ENCODE data around the gene LRRC56.

Gene LRRC56

DNA sequence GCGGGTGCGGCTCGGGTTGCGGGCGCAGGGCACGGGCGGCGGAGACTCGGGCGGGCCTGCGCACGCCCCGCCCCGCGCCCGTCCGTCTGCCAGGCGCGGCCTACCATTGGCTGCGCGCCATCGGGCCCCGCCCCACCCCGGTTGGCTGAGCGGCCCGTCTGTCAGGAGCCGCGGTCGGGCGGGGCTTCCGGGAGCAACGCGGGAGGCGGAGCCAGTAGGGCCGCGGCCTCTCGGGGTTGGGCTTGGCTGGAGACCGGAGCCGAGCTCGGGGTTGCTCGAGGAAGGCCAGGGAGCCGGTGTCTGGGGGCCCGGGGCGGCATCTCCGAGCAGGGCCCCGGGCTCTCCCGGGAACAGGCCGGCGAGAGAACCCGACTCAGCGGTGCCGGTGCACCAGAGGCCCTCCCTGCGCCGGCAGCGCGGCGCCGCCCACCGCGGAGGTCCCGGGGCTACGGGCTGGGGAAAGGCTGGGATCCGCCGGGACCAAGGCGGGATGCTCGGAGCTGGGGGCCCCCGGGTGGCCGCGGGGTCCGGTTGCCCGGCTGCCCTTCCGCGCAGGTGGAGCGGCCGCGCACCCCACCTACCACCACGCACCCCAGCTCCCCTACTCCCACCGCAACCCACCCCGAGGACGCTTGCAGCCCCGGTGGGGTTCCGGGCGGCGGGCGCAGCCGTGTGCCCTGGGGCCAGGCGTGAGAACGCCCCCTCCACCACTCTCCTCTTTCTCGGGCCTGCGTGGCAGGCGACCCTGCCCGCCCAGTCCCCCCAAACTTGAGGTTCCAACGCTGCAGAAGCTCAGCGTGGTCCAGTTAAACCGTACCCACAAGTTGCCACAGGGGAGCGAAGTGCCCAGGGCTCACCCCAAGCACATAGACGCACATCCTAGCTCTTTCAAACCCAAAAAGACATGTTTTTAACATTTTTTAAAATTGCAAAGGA lies 1.5 kb upstream of the LRRC56 start, which contains the start of gene HRAS:
Gene HRAS (minus strand): TSS at position 58 of the 936 bp plus-strand sequence.
- Histone ChIP-seq H3K4me3 (replicated peaks; ENCODE audit: insufficient read depth, low read length) (peak within 1 kb of the TSS; percentile 84), H3K27me3 (ENCODE audit: insufficient read depth, poor library complexity, severe bottlenecking) (no peaks in the 10 kb centered on the region), H3K27ac (replicated peaks) (peak within 1 kb of the TSS; percentile 57)
- peak; percentile 88 to 91 for DNase-seq (ENCODE audit: low read depth in 1 of 2, low spot score in 1 of 2)
- TF ChIP-seq GABPA (IDR thresholded peaks at IDR 0.05; ENCODE audit: low read depth) = peak; percentile 71
- no peak for TF ChIP-seq SPI1 (IDR thresholded peaks at IDR 0.05; ENCODE audit: borderline replicate concordance, low read depth)
- TF ChIP-seq, protein P1, sequence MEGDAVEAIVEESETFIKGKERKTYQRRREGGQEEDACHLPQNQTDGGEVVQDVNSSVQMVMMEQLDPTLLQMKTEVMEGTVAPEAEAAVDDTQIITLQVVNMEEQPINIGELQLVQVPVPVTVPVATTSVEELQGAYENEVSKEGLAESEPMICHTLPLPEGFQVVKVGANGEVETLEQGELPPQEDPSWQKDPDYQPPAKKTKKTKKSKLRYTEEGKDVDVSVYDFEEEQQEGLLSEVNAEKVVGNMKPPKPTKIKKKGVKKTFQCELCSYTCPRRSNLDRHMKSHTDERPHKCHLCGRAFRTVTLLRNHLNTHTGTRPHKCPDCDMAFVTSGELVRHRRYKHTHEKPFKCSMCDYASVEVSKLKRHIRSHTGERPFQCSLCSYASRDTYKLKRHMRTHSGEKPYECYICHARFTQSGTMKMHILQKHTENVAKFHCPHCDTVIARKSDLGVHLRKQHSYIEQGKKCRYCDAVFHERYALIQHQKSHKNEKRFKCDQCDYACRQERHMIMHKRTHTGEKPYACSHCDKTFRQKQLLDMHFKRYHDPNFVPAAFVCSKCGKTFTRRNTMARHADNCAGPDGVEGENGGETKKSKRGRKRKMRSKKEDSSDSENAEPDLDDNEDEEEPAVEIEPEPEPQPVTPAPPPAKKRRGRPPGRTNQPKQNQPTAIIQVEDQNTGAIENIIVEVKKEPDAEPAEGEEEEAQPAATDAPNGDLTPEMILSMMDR (IDR thresholded peaks at IDR 0.05; ENCODE audit: insufficient read depth, low read length) = no peak
- peak; percentile 15; the same call in 1 of the 2 replicates for TF ChIP-seq POLR2AphosphoS5 (IDR thresholded peaks at IDR 0.05; ENCODE audit: low read depth)
- TF ChIP-seq, protein P2, sequence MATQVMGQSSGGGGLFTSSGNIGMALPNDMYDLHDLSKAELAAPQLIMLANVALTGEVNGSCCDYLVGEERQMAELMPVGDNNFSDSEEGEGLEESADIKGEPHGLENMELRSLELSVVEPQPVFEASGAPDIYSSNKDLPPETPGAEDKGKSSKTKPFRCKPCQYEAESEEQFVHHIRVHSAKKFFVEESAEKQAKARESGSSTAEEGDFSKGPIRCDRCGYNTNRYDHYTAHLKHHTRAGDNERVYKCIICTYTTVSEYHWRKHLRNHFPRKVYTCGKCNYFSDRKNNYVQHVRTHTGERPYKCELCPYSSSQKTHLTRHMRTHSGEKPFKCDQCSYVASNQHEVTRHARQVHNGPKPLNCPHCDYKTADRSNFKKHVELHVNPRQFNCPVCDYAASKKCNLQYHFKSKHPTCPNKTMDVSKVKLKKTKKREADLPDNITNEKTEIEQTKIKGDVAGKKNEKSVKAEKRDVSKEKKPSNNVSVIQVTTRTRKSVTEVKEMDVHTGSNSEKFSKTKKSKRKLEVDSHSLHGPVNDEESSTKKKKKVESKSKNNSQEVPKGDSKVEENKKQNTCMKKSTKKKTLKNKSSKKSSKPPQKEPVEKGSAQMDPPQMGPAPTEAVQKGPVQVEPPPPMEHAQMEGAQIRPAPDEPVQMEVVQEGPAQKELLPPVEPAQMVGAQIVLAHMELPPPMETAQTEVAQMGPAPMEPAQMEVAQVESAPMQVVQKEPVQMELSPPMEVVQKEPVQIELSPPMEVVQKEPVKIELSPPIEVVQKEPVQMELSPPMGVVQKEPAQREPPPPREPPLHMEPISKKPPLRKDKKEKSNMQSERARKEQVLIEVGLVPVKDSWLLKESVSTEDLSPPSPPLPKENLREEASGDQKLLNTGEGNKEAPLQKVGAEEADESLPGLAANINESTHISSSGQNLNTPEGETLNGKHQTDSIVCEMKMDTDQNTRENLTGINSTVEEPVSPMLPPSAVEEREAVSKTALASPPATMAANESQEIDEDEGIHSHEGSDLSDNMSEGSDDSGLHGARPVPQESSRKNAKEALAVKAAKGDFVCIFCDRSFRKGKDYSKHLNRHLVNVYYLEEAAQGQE (IDR thresholded peaks at IDR 0.05; ENCODE audit: insufficient replicate concordance, low read depth) = no peak

DNA sequence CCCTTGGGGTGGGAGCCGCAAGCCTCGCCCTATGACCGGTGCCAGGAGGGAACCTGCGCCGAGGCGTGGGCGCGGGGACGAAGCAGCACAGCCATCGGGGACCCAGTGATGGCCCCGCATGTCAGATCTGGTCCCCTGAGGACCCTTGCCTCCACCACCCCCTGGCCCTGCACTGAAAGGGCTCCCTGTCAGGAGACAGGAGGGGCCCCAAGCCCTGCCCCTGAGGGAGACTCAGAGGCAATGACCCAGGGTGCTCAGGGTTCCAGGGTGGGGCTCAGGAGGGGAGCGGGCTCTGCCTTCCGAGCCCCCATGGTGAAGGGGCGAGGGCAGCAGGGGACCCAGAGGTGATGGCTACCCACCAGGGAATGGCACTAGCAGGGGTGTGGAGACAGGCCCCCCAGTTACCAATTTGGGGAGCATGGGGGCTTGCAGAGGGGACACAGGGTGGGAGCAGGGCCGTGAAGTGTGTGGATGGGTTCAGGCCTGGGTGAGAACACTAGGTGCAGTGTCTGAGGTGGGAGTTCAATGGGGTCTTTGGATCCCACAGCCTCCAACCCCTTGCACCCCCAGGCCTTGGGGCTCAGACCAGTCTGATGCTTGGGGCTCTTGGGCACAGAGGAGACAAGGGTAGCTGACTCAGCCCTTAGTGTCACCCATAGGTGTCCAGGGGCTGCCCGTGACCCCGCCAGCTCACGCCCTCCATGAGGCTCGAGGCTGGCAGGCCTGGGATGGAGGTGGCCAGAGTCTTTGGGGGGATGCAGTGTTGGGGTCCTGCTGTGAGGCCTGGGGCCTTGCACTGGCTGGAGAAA lies 499 bp downstream of the LRRC56 start:
- H3K27ac ChIP-seq (replicated peaks) = peak overlapping the region; percentile 33
- 0 out of 2 replicates have a peak overlapping the region, but pooled peaks have one; percentile 12 for H3K4me3 ChIP-seq (replicated peaks; ENCODE audit: insufficient read depth, low read length)
- DNase-seq (ENCODE audit: low read depth in 1 of 2, low spot score in 1 of 2) = no peak
- no peaks in the 10 kb centered on the region for H3K27me3 ChIP-seq (ENCODE audit: insufficient read depth, poor library complexity, severe bottlenecking)
- TF ChIP-seq POLR2AphosphoS5 (IDR thresholded peaks at IDR 0.05; ENCODE audit: low read depth) = no peak
- TF ChIP-seq SPI1 (IDR thresholded peaks at IDR 0.05; ENCODE audit: borderline replicate concordance, low read depth) = no peak
- TF ChIP-seq, protein P2 (IDR thresholded peaks at IDR 0.05; ENCODE audit: insufficient replicate concordance, low read depth) = no peak
- no peak for TF ChIP-seq GABPA (IDR thresholded peaks at IDR 0.05; ENCODE audit: low read depth)
- TF ChIP-seq, protein P1 (IDR thresholded peaks at IDR 0.05; ENCODE audit: insufficient read depth, low read length) = no peak

DNA sequence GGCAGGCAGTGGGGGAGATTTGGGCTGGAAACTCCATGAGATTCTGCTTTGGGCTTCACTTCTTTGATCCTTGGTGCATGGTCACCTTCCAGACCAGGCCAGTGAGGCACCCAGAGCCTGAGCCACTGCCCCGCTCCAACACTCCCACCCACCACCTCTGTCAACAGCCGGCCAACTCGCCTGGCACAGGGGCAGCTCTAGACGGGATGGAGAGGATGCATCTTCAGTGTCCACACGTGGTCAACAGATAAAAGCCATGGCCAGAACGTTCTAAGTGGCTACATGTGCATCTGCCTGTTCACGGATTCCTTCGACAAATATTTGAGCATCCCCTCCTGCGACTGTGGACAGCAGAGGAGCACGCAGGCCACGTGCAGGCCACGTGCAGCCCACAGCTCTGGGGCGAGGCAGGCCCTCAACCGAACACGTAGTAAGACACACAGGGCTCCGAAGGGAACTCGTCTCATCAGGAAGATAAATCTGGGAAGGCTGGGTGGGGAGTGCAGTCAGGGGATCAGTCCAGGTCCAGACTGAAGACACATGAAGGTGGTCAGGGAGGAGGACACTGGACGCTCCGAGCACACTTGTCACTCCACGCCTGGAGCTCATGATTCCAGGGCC lies 1.2 kb downstream of the LRRC56 start:
- DNase-seq (ENCODE audit: low read depth in 1 of 2, low spot score in 1 of 2) = no peak
- H3K27me3 ChIP-seq (ENCODE audit: insufficient read depth, poor library complexity, severe bottlenecking) = no peaks in the 10 kb centered on the region
- H3K4me3 ChIP-seq (replicated peaks; ENCODE audit: insufficient read depth, low read length) = no peak overlapping the region
- TF ChIP-seq, protein P1 (IDR thresholded peaks at IDR 0.05; ENCODE audit: insufficient read depth, low read length) = no peak
- TF ChIP-seq GABPA (IDR thresholded peaks at IDR 0.05; ENCODE audit: low read depth) (no peak), POLR2AphosphoS5 (IDR thresholded peaks at IDR 0.05; ENCODE audit: low read depth) (no peak), SPI1 (IDR thresholded peaks at IDR 0.05; ENCODE audit: borderline replicate concordance, low read depth) (no peak)
- TF ChIP-seq, protein P2 (IDR thresholded peaks at IDR 0.05; ENCODE audit: insufficient replicate concordance, low read depth) = no peak
- no peak overlapping the region for H3K27ac ChIP-seq (replicated peaks)

Data from HL-60 (cell line).